Measurements from ENCODE around the gene NOC2L. TPM values are rescaled to one million over a fixed set of nuclear protein-coding genes. Genes with fewer than 3 reads are reported as not detected.

Gene NOC2L
- total and polyA plus RNA-seq, 9 of the 15 experiments (the other 6 are each of a cell fraction or from before 2014, with no cell fraction given), result 4.0 to 410 (median 200) TPM

GRCh38 chr1:904310-904950 lies 54.6 kb downstream of the NOC2L start (continued):
- TF ChIP-seq ZNF280A (IDR thresholded peaks at IDR 0.05; ENCODE audit: low read depth, partially characterized antibody) (no peak), OTX1 (CRISPR knock-in tag; IDR thresholded peaks at IDR 0.05) (no peak), SRSF9 (IDR thresholded peaks at IDR 0.05; ENCODE audit: borderline replicate concordance, low read depth, low read length) (no peak), RHOXF2B (CRISPR knock-in tag; conservative IDR thresholded peaks at IDR 0.05) (no peak), THAP7 (CRISPR knock-in tag; IDR thresholded peaks at IDR 0.05) (no peak), ETS2 (tag; IDR thresholded peaks at IDR 0.05; ENCODE audit: borderline replicate concordance, poor library complexity, severe bottlenecking) (no peak), ELF4 (CRISPR knock-in tag; IDR thresholded peaks at IDR 0.05) (no peak), ZZZ3 (IDR thresholded peaks at IDR 0.05) (no peak), XRCC3 (IDR thresholded peaks at IDR 0.05) (no peak), ZNF780A (CRISPR knock-in tag; IDR thresholded peaks at IDR 0.05) (no peak), HIVEP1 (CRISPR knock-in tag; IDR thresholded peaks at IDR 0.05) (no peak), LEF1 (IDR thresholded peaks at IDR 0.05) (no peak), ZNF431 (CRISPR knock-in tag; IDR thresholded peaks at IDR 0.05) (peak; percentile 94), CREB5 (CRISPR knock-in tag; IDR thresholded peaks at IDR 0.05) (no peak), EP400 (IDR thresholded peaks at IDR 0.05) (peak; percentile 62; the same call in 1 of the 2 replicates), BACH1 (tag; IDR thresholded peaks at IDR 0.05) (no peak), ZC3H4 (CRISPR knock-in tag; IDR thresholded peaks at IDR 0.05; ENCODE audit: borderline replicate concordance) (no peak), RFX1 (IDR thresholded peaks at IDR 0.05) (no peak), HMGXB4 (CRISPR knock-in tag; IDR thresholded peaks at IDR 0.05) (peak; percentile 89; the same call in 1 of the 2 replicates), PTTG1 (tag; IDR thresholded peaks at IDR 0.05; ENCODE audit: low read depth) (no peak), U2AF1 (optimal IDR thresholded peaks at IDR 0.05; ENCODE audit: low read depth, low read length) (peak; percentile 94)
